Ascending aorta (tissue), 2 donors: ENCODE measurements around the gene LYPLAL1. TPM values are rescaled to one million over a fixed set of nuclear protein-coding genes. Genes with fewer than 3 reads are reported as not detected.

Experiments used
- DNase-seq, 2 donors: peaks; one replicate each; pipeline ENCODE4 v3.0.0-alpha.2; 2019; ENCODE audit warnings: low spot score in 2 of 2
- H3K27ac ChIP-seq, 2 donors: fragments of 200-600 bp; sonication (generic); one replicate each; pipeline ENCODE4 v1.5.1; 2016 to 2017; ENCODE audit warnings: mild to moderate bottlenecking in 1 of 2
- H3K27me3 ChIP-seq: fragments of 200-600 bp; sonication (generic); one replicate; pipeline ENCODE4 v1.5.1; 2017
- H3K36me3 ChIP-seq, 2 donors: fragments of 200-600 bp; sonication (generic); one replicate each; pipeline ENCODE4 v1.5.1; 2016
- H3K4me1 ChIP-seq, 2 donors: fragments of 200-600 bp; sonication (generic); one replicate each; pipeline ENCODE4 v1.5.1; 2016 to 2017; ENCODE audit warnings: mild to moderate bottlenecking in 1 of 2
- H3K4me3 ChIP-seq, 2 donors: fragments of 200-600 bp; sonication (generic); one replicate each; pipeline ENCODE4 v1.5.1; 2016 to 2017; ENCODE audit warnings: mild to moderate bottlenecking in 1 of 2
- H3K9me3 ChIP-seq, 2 donors: fragments of 200-600 bp; sonication (generic); one replicate each; pipeline ENCODE4 v1.5.1; 2016
- intact Hi-C: fragments of 100-400 bp; cut with DNase I; formaldehyde crosslinking; loops from one replicate; pipeline ENCODE4 v1.15.1; 2023
- total RNA-seq: library from RNA; depleted of rRNA; stranded (reverse); fragments of >200 nt; gene quantifications from one replicate; pipeline ENCODE4 v1.1.0, GENCODE V29; 2016
- TF ChIP-seq, protein P1 (sequence below), 3 experiments: fragments of 200-600 bp in 2 of 3; fragments of 450-650 bp in 1 of 3; sonication (generic) in 2 of 3; IDR thresholded peaks; one replicate each; pipeline ENCODE4 v1.5.1; 2016 to 2019; ENCODE audit warnings: antibody characterized with exemption in 3 of 3, mild to moderate bottlenecking in 1 of 3, moderate library complexity in 1 of 3

The LYPLAL1 gene
- total RNA-seq, 1 donor from 2014 or later, result 27.5 TPM

DNA sequence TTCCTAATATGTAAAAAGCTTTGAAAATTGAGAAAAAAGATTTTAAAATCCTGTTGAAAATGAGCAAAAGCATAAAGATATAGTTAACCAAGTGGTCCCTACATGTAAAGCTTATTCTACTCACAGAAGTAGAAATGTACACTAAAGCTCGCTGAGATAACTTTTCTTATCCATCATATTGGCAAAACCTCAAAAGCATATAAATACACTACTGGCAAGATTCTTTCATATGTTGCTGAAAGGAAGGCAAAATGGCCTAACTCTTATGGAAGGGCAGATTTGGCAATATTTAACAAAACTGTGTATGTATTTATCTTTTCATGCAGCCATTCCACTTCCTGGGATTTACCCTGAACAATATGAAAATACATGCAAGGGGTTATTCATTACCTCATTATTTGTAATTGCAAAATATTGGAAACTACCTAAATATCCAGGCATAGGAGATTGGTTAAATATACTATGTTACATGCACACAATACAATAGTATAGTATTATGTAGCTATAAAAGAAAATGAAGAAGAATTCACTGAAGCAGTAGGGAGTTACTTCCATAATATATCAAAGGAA is 43.2 kb upstream of the LYPLAL1 start:
- Histone ChIP-seq H3K27me3 (no peaks in the 10 kb centered on the region), H3K36me3 (no peaks in the 10 kb centered on the region), H3K4me3 (no peak overlapping the region), H3K27ac (no peak overlapping the region), H3K9me3 (no peaks in the 10 kb centered on the region), H3K4me1 (peaks cover 0 to 6% of the 10 kb centered on the region in 2 donors)
- TF ChIP-seq, protein P1, sequence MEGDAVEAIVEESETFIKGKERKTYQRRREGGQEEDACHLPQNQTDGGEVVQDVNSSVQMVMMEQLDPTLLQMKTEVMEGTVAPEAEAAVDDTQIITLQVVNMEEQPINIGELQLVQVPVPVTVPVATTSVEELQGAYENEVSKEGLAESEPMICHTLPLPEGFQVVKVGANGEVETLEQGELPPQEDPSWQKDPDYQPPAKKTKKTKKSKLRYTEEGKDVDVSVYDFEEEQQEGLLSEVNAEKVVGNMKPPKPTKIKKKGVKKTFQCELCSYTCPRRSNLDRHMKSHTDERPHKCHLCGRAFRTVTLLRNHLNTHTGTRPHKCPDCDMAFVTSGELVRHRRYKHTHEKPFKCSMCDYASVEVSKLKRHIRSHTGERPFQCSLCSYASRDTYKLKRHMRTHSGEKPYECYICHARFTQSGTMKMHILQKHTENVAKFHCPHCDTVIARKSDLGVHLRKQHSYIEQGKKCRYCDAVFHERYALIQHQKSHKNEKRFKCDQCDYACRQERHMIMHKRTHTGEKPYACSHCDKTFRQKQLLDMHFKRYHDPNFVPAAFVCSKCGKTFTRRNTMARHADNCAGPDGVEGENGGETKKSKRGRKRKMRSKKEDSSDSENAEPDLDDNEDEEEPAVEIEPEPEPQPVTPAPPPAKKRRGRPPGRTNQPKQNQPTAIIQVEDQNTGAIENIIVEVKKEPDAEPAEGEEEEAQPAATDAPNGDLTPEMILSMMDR (IDR thresholded peaks at IDR 0.05), result no peak
- no peak for DNase-seq
- intact Hi-C loops, result no loop called here

DNA sequence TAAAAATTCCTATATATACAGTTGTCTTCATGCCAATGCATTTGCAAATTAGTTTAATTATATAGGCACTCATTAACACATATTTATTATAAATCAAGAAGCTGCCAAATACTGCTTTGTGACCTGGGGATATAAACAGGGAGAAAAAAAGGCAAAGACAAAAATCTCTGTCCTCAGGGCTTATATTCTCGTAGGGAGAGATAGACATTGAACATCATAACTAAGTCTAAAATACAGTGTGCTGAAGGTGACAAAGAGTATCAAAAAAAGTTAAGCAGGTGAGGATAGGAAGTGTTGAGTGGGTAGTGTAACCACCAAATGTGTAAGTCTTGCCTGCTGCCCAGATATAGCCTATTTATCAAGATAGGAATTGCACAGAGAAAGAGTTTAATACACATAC is 40.7 kb upstream of the LYPLAL1 start:
- no peaks in the 10 kb centered on the region for H3K4me1 ChIP-seq
- intact Hi-C loops, result no loop called here
- no peak for DNase-seq
- TF ChIP-seq, protein P1 (IDR thresholded peaks at IDR 0.05), result no peak
- H3K27ac ChIP-seq, result no peak overlapping the region
- no peak overlapping the region for H3K4me3 ChIP-seq
- H3K36me3 ChIP-seq, result no peaks in the 10 kb centered on the region
- H3K9me3 ChIP-seq, result no peaks in the 10 kb centered on the region
- no peaks in the 10 kb centered on the region for H3K27me3 ChIP-seq

DNA sequence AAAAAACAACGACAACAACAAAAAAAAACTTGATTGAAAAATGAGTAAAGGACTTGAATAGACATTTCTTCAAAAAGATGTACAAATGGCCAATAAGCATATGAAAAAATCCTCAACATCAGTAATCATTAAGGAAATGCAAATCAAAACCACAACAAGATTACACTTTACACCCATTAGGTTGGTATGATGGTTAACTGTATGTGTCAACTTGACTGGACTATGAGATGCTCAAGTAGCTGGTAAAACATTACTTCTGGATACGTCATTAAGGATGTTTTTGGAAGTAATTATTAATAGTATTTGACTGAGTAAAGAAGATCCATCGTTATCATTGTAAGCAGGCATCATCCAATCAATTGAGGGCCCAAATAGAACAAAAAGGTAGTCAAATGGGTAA is 34.9 kb upstream of the LYPLAL1 start:
- no peaks in the 10 kb centered on the region for H3K27me3 ChIP-seq
- no peak overlapping the region for H3K4me3 ChIP-seq
- DNase-seq, result no peak
- intact Hi-C loops, result no loop called here
- H3K36me3 ChIP-seq, result no peaks in the 10 kb centered on the region
- TF ChIP-seq, protein P1 (IDR thresholded peaks at IDR 0.05), result no peak
- no peaks in the 10 kb centered on the region for H3K4me1 ChIP-seq
- H3K27ac ChIP-seq, result no peak overlapping the region
- no peaks in the 10 kb centered on the region for H3K9me3 ChIP-seq

DNA sequence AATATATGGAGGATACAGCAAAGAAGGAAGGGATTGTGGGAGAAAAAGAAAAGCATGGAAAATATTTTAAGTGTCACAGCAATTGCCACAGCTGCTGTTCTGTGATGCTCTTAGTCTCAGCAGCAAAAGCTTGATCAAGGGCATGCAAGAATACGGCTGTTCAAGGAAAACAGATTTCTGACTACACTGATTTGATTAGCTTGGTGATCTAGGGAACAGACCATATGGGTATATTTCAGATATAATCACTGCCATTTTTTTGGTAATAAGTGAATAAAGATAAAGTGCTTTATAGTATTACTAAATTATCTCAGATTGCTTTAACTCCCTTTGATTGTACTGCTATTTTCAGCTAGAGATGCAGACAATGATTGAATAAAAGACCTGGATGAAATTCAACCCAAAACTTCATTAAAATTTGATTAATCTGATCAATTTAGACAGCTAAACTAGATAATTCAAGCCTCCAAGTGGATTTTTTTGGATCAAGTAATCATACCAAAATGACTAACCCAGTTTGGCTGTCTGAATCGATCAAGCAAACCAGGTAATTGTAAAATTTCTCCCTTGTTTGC is 33.3 kb upstream of the LYPLAL1 start:
- intact Hi-C loops, result no loop called here
- H3K4me1 ChIP-seq, result no peaks in the 10 kb centered on the region
- no peaks in the 10 kb centered on the region for H3K27me3 ChIP-seq
- no peak overlapping the region for H3K4me3 ChIP-seq
- DNase-seq, result no peak
- no peaks in the 10 kb centered on the region for H3K9me3 ChIP-seq
- no peak overlapping the region for H3K27ac ChIP-seq
- H3K36me3 ChIP-seq, result no peaks in the 10 kb centered on the region
- TF ChIP-seq, protein P1 (IDR thresholded peaks at IDR 0.05), result no peak

DNA sequence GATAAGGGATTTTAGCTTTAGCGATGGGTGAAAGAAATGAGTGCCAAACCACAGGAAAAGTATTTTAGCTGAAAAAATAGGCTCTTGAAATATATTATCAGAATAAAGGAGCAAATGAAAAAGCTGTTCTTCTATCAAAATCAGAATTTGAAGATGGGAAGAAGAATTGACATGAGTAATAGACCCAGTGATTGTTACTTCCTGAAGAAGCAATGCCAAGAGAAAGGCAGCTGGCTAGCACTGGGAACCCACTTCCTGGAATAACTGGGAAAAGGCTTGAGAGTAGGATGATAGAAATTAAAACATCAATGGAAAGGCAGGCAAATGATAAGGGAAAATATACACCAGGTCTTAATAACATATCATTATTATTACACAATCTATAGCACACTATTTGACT is 29.9 kb upstream of the LYPLAL1 start:
- no peaks in the 10 kb centered on the region for H3K9me3 ChIP-seq

More for the DNA sequence above, 29.9 kb upstream of the LYPLAL1 start:
- H3K27me3 ChIP-seq, result no peaks in the 10 kb centered on the region
- H3K4me1 ChIP-seq, result no peaks in the 10 kb centered on the region
- DNase-seq, result no peak
- TF ChIP-seq, protein P1 (IDR thresholded peaks at IDR 0.05), result no peak
- no peaks in the 10 kb centered on the region for H3K36me3 ChIP-seq
- intact Hi-C loops, result no loop called here
- H3K27ac ChIP-seq, result no peak overlapping the region
- H3K4me3 ChIP-seq, result no peak overlapping the region
